ENCODE measurements around the gene MSL1. TPM values are rescaled to one million over a fixed set of nuclear protein-coding genes. Genes with fewer than 3 reads are reported as not detected.

The MSL1 gene
- total and polyA plus RNA-seq, 2 of the 13 experiments (the other 11 are each of a cell fraction or from before 2014, with no cell fraction given): 63.8 to 88.5 TPM

GRCh38 chr17:40122999-40123810, 1.4 kb downstream of the MSL1 start (continued):
- TF ChIP-seq MEIS2 (CRISPR knock-in tag; IDR thresholded peaks at IDR 0.05) (no peak), ARID5B (CRISPR knock-in tag; IDR thresholded peaks at IDR 0.05) (no peak), RERE (CRISPR knock-in tag; IDR thresholded peaks at IDR 0.05; ENCODE audit: low read depth) (no peak), ZBTB44 (CRISPR knock-in tag; IDR thresholded peaks at IDR 0.05) (no peak), ZNF816 (CRISPR knock-in tag; IDR thresholded peaks at IDR 0.05; ENCODE audit: borderline replicate concordance) (peak; percentile 78; the same call in 1 of the 2 replicates), KLF6 (CRISPR knock-in tag; IDR thresholded peaks at IDR 0.05) (no peak), MAFG (CRISPR knock-in tag; IDR thresholded peaks at IDR 0.05) (no peak; the same call in 1 of the 2 replicates), THAP9 (CRISPR knock-in tag; IDR thresholded peaks at IDR 0.05; ENCODE audit: borderline replicate concordance) (peak; percentile 56; the same call in 1 of the 2 replicates), ATRX (CRISPR knock-in tag; IDR thresholded peaks at IDR 0.05; ENCODE audit: borderline replicate concordance) (no peak), KDM2A (CRISPR knock-in tag; IDR thresholded peaks at IDR 0.05; ENCODE audit: borderline replicate concordance, low read depth) (peak; percentile 72), MEF2D (CRISPR knock-in tag; IDR thresholded peaks at IDR 0.05) (peak; percentile 57), MYPOP (CRISPR knock-in tag; IDR thresholded peaks at IDR 0.05) (peak; percentile 13; the same call in 1 of the 2 replicates)
